Ovary (tissue), 9 donors: Measurements from ENCODE around the gene NOL9. TPM values are rescaled to one million over a fixed set of nuclear protein-coding genes. Genes with fewer than 3 reads are reported as not detected.

Source experiments
- DNase-seq, 5 donors: peaks; one replicate each; pipeline ENCODE4 v3.0.0-alpha.2; 2019 to 2020
- H3K27ac ChIP-seq, 2 donors: fragments of 200-600 bp; one replicate each; pipeline versions ENCODE4 v1.5.1 to v1.8.0; 2019 to 2022
- H3K27me3 ChIP-seq: fragments of 200-600 bp; one replicate; pipeline ENCODE4 v1.8.0; 2022
- H3K36me3 ChIP-seq: fragments of 200-600 bp; sonication (generic); one replicate; pipeline ENCODE4 v1.5.1; 2019
- H3K4me1 ChIP-seq: one replicate; pipeline ENCODE4 v1.8.1; 2013; ENCODE audit warnings: mild to moderate bottlenecking, moderate library complexity; ENCODE audit not compliant: insufficient read depth
- H3K4me3 ChIP-seq: fragments of 200-600 bp; sonication (generic); one replicate; pipeline ENCODE4 v1.5.1; 2017
- H3K9me3 ChIP-seq, 2 donors: fragments of 200-600 bp in 1 of 2; sonication (generic) in 1 of 2; one replicate each; pipeline versions ENCODE4 v1.5.1 to v1.8.1; 2013 to 2019; ENCODE audit warnings: mild to moderate bottlenecking in 1 of 2, moderate library complexity in 1 of 2
- CTCF ChIP-seq, 3 donors: fragments of 450-650 bp in 2 of 3; fragments of 200-600 bp in 1 of 3; IDR thresholded peaks; one replicate each; pipeline versions ENCODE4 v1.5.1 to v1.8.0; 2016 to 2022; ENCODE audit warnings: antibody characterized with exemption in 3 of 3, mild to moderate bottlenecking in 1 of 3
- EP300 ChIP-seq: sonication (generic); formaldehyde crosslinking; IDR thresholded peaks from one replicate; pipeline ENCODE4 v1.6.1; 2017; ENCODE audit warnings: antibody characterized with exemption
- POLR2A ChIP-seq: fragments of 450-650 bp; IDR thresholded peaks from one replicate; pipeline ENCODE4 v1.6.1; 2017; ENCODE audit warnings: antibody characterized with exemption, mild to moderate bottlenecking, moderate library complexity
- WGBS, 3 donors: extraction: QIAGEN DNeasy Blood & Tissue Kit in 1 of 3; methylation state at CpG; one replicate each; pipeline versions ENCODE4 v1.1.5 to v1.1.7; 2013 to 2017; 5-methylcytosine and 5-hydroxymethylcytosine counted together
- intact Hi-C, 4 donors: fragments of 100-400 bp; cut with DNase I; formaldehyde crosslinking; loops; one replicate each; pipeline versions ENCODE4 v1.11.0 to v1.15.1; 2022 to 2023
- polyA plus RNA-seq, 2 donors: library from polyadenylated mRNA; stranded (reverse); fragments of 200-250 nt in 1 of 2; fragments of 350-450 nt in 1 of 2; fragmentation: Illumina TruSeq in 1 of 2; extraction: RNeasy Lipid Tissue Mini Kit (QIAGEN cat#74804) in 1 of 2; gene quantifications; one replicate each; pipeline ENCODE4 v1.2.3, GENCODE V29; 2013 to 2014
- total RNA-seq, 7 donors: library from RNA; depleted of rRNA in 2 of 7; stranded (reverse); fragments of >200 nt in 2 of 7; fragmentation: NEBNext Ultra II Directional in 3 of 7; extraction: Animal tissue kit (Norgen Biotek cat#: 25700) in 3 of 7; gene quantifications; one replicate each; pipeline versions ENCODE4 v1.1.0 to v1.2.4, GENCODE V29; 2016 to 2023
- donor health status: DM: no; HTN: no; CAD: no; lungs with moderate emphysema.
- donor health status: DM: no; HTN: no; CAD: no.
- donor health status: Bipolar disorder and iron deficiency.
- donor health status: DM: yes; HTN: yes; CAD: no.
- donor health status: DM: no; HTN: no; CAD: no.
- donor health status: DM: yes; HTN: yes; CAD: no.

Gene NOL9
- total and polyA plus RNA-seq, 9 donors, result 7.2 to 38.9 (median 25.8) TPM

- Histone ChIP-seq H3K36me3 (no peaks in the 10 kb centered on the region), H3K4me1 (no peaks in the 10 kb centered on the region), H3K27me3 (no peaks in the 10 kb centered on the region), H3K9me3 (no peaks in the 10 kb centered on the region), H3K27ac (no peak overlapping the region), H3K4me3 (no peak overlapping the region)
- TF ChIP-seq POLR2A (no peak), CTCF (IDR thresholded peaks at IDR 0.05) (no peak), EP300 (no peak)
- 82 to 85% (median 83%) methylated on average over 5 of the region's 5 CpGs for WGBS, 3 donors
- DNase-seq, result no peak
- intact Hi-C loops, result loop anchor here in 1 of 4 donors (10.0 kb wide), 1 partner anchor 163 kb away; no protein-coding TSS in a partner anchor
These were observed 72.5 kb downstream of the NOL9 start for GRCh38 chr1:6481820-6482219.

GRCh38 chr1:6477039-6477820, 77.1 kb downstream of the NOL9 start:
- Histone ChIP-seq H3K27ac (no peak overlapping the region), H3K4me1 (no peaks in the 10 kb centered on the region), H3K9me3 (no peaks in the 10 kb centered on the region), H3K36me3 (no peaks in the 10 kb centered on the region), H3K27me3 (no peaks in the 10 kb centered on the region), H3K4me3 (no peak overlapping the region)
- no peak for DNase-seq
- TF ChIP-seq POLR2A, result no peak
- TF ChIP-seq CTCF (IDR thresholded peaks at IDR 0.05), result no peak
- TF ChIP-seq EP300, result no peak
- intact Hi-C loops, result no loop called here
- 81 to 87% (median 84%) methylated on average over 24 of the region's 24 CpGs for WGBS, 3 donors

- no peak overlapping the region for H3K4me3 ChIP-seq
- no peak for DNase-seq
- no peaks in the 10 kb centered on the region for H3K36me3 ChIP-seq
- H3K27me3 ChIP-seq, result no peaks in the 10 kb centered on the region
- TF ChIP-seq POLR2A (no peak), EP300 (no peak), CTCF (IDR thresholded peaks at IDR 0.05) (no peak)
- intact Hi-C loops, result no loop called here
- H3K4me1 ChIP-seq, result no peaks in the 10 kb centered on the region
- no peak overlapping the region for H3K27ac ChIP-seq
- H3K9me3 ChIP-seq, result no peaks in the 10 kb centered on the region
- 89 to 93% (median 90%) methylated on average over 5 of the region's 5 CpGs for WGBS, 3 donors
These were observed 77.8 kb downstream of the NOL9 start for GRCh38 chr1:6476483-6476882.

GRCh38 chr1:6475381-6476133, 78.8 kb downstream of the NOL9 start:
- DNase-seq, result peak; percentile 37 to 75 (median 66)
- WGBS, 3 donors, result 31 to 36% (median 34%) methylated on average over 32 to 33 of the region's 33 CpGs
- no peaks in the 10 kb centered on the region for H3K4me1 ChIP-seq
- H3K9me3 ChIP-seq, result no peaks in the 10 kb centered on the region
- H3K4me3 ChIP-seq, result no peak overlapping the region
- intact Hi-C loops, result no loop called here
- H3K36me3 ChIP-seq, result no peaks in the 10 kb centered on the region
- H3K27ac ChIP-seq, result no peak overlapping the region
- TF ChIP-seq POLR2A (no peak), EP300 (no peak), CTCF (IDR thresholded peaks at IDR 0.05) (peak; percentile 57 to 91 (median 68))
- H3K27me3 ChIP-seq, result no peaks in the 10 kb centered on the region
